A673 (cell line): Measurements from ENCODE around the gene ZNF324.

Source experiments
- CTCF ChIP-seq: fragments of 300-800, 200-600 bp; sonication (generic); conservative IDR thresholded peaks from 2 replicates; pipeline ENCODE4 v1.5.1; 2017; ENCODE audit warnings: low read depth, mild to moderate bottlenecking, antibody characterized with exemption, low read length, moderate library complexity, mixed read lengths
- EZH2 ChIP-seq: fragments of 200-600 bp; sonication (generic); IDR thresholded peaks from 2 replicates; pipeline ENCODE4 v1.6.1; 2017; ENCODE audit warnings: borderline replicate concordance, low read depth, mild to moderate bottlenecking, mixed read lengths, antibody characterized with exemption, low read length; ENCODE audit not compliant: poor library complexity, severe bottlenecking

GRCh38 chr19:58439576-58440554 lies 27.0 kb upstream of the ZNF324 start, which contains the start of gene ZNF132:
- no peak for TF ChIP-seq CTCF
- no peak for TF ChIP-seq EZH2
